K562 (cell line): Measurements from ENCODE around the gene SPDL1. TPM values are rescaled to one million over a fixed set of nuclear protein-coding genes. Genes with fewer than 3 reads are reported as not detected.

Source experiments
- BRD9 ChIP-seq: fragments of 450-650 bp; IDR thresholded peaks from 2 replicates; pipeline ENCODE4 v1.6.1; 2018; ENCODE audit warnings: low read depth; ENCODE audit not compliant: partially characterized antibody
- FOSL1 ChIP-seq: fragments of 200-800 bp; sonication (Bioruptor generic); conservative IDR thresholded peaks from 2 replicates; pipeline ENCODE4 v1.6.1; 2016; ENCODE audit warnings: missing genetic modification characterization, missing compliant biosample characterization
- HOXB6 ChIP-seq: fragments of 250-450 bp; sonication (Bioruptor Pico); IDR thresholded peaks from 2 replicates; pipeline ENCODE4 v1.5.1; 2022; ENCODE audit warnings: mild to moderate bottlenecking, borderline replicate concordance
- ID3 ChIP-seq, 2 experiments: fragments of 250-450 bp in 1 of 2; fragments of 450-650 bp in 1 of 2; sonication (Bioruptor Pico) in 1 of 2; IDR thresholded peaks; 2 replicates each; pipeline versions ENCODE4 v1.6.1 to v1.8.0; 2016 to 2021; ENCODE audit warnings: mild to moderate bottlenecking in 2 of 2, moderate library complexity in 2 of 2, missing compliant biosample characterization in 1 of 2, missing genetic modification characterization in 1 of 2
- NONO ChIP-seq, 2 experiments: fragments of 200-400 bp in 1 of 2; fragments of 450-650 bp in 1 of 2; formaldehyde crosslinking in 1 of 2; IDR thresholded peaks; 2 replicates each; pipeline ENCODE4 v1.6.1; 2017; ENCODE audit warnings: low read depth in 2 of 2, mild to moderate bottlenecking in 2 of 2, moderate library complexity in 2 of 2, low read length in 1 of 2
- NRF1 ChIP-seq, 2 experiments: fragments of 450-650 bp; IDR thresholded peaks in 1 of 2; conservative IDR thresholded peaks in 1 of 2; 2 replicates each; pipeline ENCODE4 v1.6.1; 2014; ENCODE audit warnings: mild to moderate bottlenecking in 2 of 2
- PREB ChIP-seq: sonication (generic); formaldehyde crosslinking; IDR thresholded peaks from 2 replicates; pipeline ENCODE4 v1.8.1; 2023; ENCODE audit warnings: mild to moderate bottlenecking, missing genetic modification reagents
- STAT5A ChIP-seq: IDR thresholded peaks from 2 replicates; pipeline ENCODE4 v1.6.1; 2012; ENCODE audit warnings: low read length, inconsistent platforms, borderline replicate concordance
- TAF9B ChIP-seq: fragments of 450-650 bp; IDR thresholded peaks from 2 replicates; pipeline ENCODE4 v1.6.1; 2018; ENCODE audit warnings: mild to moderate bottlenecking; ENCODE audit not compliant: partially characterized antibody
- ZNF318 ChIP-seq, 2 experiments: fragments of 450-650 bp; IDR thresholded peaks; 2 replicates each; pipeline ENCODE4 v1.6.1; 2016; ENCODE audit warnings: mild to moderate bottlenecking in 2 of 2, borderline replicate concordance in 1 of 2, low read depth in 1 of 2, moderate library complexity in 1 of 2
- ZNF639 ChIP-seq, 2 experiments: fragments of 200-800 bp in 1 of 2; sonication (Bioruptor generic) in 1 of 2; sonication (generic) in 1 of 2; formaldehyde crosslinking in 1 of 2; IDR thresholded peaks in 1 of 2; conservative IDR thresholded peaks in 1 of 2; 2 replicates each; pipeline versions ENCODE4 v1.5.0 to v1.6.1; 2016 to 2020; ENCODE audit warnings: missing compliant biosample characterization in 1 of 2, missing genetic modification characterization in 1 of 2, missing genetic modification reagents in 1 of 2
- polyA plus RNA-seq, 8 experiments: library from polyadenylated mRNA; depleted of rRNA in 4 of 8; stranded (reverse) in 5 of 8; unstranded in 3 of 8; fragments of >200 nt; fragmentation: Nextera tagmentation in 2 of 8; fragmentation: Illumina TruSeq in 1 of 8; extraction: Ambion mirVana in 2 of 8; extraction: Trizol in 1 of 8; gene quantifications; 2 replicates each; pipeline versions ENCODE4 v1.2.1 to v1.2.3, GENCODE V29; 2011 to 2014; ENCODE audit warnings: inconsistent platforms in 1 of 8, missing spikeins in 1 of 8
- total RNA-seq, 7 experiments: library from RNA; depleted of rRNA in 6 of 7; stranded (reverse); fragments of >200 nt in 6 of 7; fragmentation: Illumina TruSeq in 2 of 7; extraction: Trizol in 2 of 7; gene quantifications; 2 replicates each; pipeline versions ENCODE4 v1.2.1 to v1.2.3, GENCODE V29; 2011 to 2021; ENCODE audit warnings: low replicate concordance in 1 of 7

The SPDL1 gene
- total and polyA plus RNA-seq, 9 of the 15 experiments (the other 6 are each of a cell fraction or from before 2014, with no cell fraction given): 32.4 to 59.6 (median 49.0) TPM

- no peak for TF ChIP-seq ZNF318 (IDR thresholded peaks at IDR 0.05; ENCODE audit: borderline replicate concordance in 1 of 2, low read depth in 1 of 2)
- TF ChIP-seq ZNF639 (CRISPR knock-in tag; conservative IDR thresholded peaks at IDR 0.05 in 1 of 2, IDR thresholded peaks at IDR 0.05 in 1 of 2): peak in 1 of 2 experiments; percentile 68; a peak in 1 of 4 replicates
- no peak for TF ChIP-seq HOXB6 (CRISPR knock-in tag)
- TF ChIP-seq BRD9: no peak
- no peak; the same call in 1 of the 2 replicates for TF ChIP-seq STAT5A
- no peak for TF ChIP-seq PREB (CRISPR knock-in tag)
- TF ChIP-seq TAF9B: no peak
- TF ChIP-seq NONO (IDR thresholded peaks at IDR 0.05; ENCODE audit: low read depth in 2 of 2, low read length in 1 of 2): no peak
- TF ChIP-seq NRF1 (conservative IDR thresholded peaks at IDR 0.05 in 1 of 2, IDR thresholded peaks at IDR 0.05 in 1 of 2): no peak
- peak; percentile 87 for TF ChIP-seq FOSL1 (tag)
- TF ChIP-seq ID3 (CRISPR knock-in tag; IDR thresholded peaks at IDR 0.05): no peak
- TF ChIP-seq ID3 (tag; IDR thresholded peaks at IDR 0.05): no peak
Observed at GRCh38 chr5:169650701-169651331, 67.2 kb downstream of the SPDL1 start (continued).
